Measurements from ENCODE around the gene RMI1.

GRCh38 chr9:83999141-83999918 is 18.7 kb downstream of the RMI1 start:
- TF ChIP-seq NANOG (IDR thresholded peaks at IDR 0.05; ENCODE audit: insufficient read depth, low read depth, low read length, poor library complexity, severe bottlenecking) (no peak), POU5F1 (IDR thresholded peaks at IDR 0.05; ENCODE audit: low read depth, low read length) (no peak), BACH1 (IDR thresholded peaks at IDR 0.05; ENCODE audit: low read length) (no peak), TAF1 (IDR thresholded peaks at IDR 0.05; ENCODE audit: low read depth, low read length) (no peak), CBX8 (IDR thresholded peaks at IDR 0.05; ENCODE audit: borderline replicate concordance, low read depth, low read length) (no peak), POLR2A (IDR thresholded peaks at IDR 0.05; ENCODE audit: control extremely low read depth in 1 of 2, low read depth in 2 of 2, low read length in 2 of 2) (no peak), EZH2 (IDR thresholded peaks at IDR 0.05; ENCODE audit: low read depth, low read length, severe bottlenecking) (no peak), CHD1 (IDR thresholded peaks at IDR 0.05; ENCODE audit: low read depth, low read length) (no peak), SP4 (IDR thresholded peaks at IDR 0.05; ENCODE audit: low read length) (no peak), POLR2AphosphoS5 (IDR thresholded peaks at IDR 0.05; ENCODE audit: low read depth, low read length) (no peak), SUZ12 (IDR thresholded peaks at IDR 0.05; ENCODE audit: low read length) (no peak)
- TF ChIP-seq, protein P1, sequence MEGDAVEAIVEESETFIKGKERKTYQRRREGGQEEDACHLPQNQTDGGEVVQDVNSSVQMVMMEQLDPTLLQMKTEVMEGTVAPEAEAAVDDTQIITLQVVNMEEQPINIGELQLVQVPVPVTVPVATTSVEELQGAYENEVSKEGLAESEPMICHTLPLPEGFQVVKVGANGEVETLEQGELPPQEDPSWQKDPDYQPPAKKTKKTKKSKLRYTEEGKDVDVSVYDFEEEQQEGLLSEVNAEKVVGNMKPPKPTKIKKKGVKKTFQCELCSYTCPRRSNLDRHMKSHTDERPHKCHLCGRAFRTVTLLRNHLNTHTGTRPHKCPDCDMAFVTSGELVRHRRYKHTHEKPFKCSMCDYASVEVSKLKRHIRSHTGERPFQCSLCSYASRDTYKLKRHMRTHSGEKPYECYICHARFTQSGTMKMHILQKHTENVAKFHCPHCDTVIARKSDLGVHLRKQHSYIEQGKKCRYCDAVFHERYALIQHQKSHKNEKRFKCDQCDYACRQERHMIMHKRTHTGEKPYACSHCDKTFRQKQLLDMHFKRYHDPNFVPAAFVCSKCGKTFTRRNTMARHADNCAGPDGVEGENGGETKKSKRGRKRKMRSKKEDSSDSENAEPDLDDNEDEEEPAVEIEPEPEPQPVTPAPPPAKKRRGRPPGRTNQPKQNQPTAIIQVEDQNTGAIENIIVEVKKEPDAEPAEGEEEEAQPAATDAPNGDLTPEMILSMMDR (IDR thresholded peaks at IDR 0.05; ENCODE audit: control extremely low read depth in 1 of 3, insufficient read depth in 1 of 3, low read depth in 1 of 3, low read length in 3 of 3) = no peak
